SK-N-SH treated with all-trans-retinoic acid at 6 μM for 48 hours (cell line): ENCODE results near the gene GTF2H1.

Source experiments
- ATAC-seq: fragments of 200-7000 bp; cut with Tn5 transposase; 3 replicates; pipeline ENCODE4 v1.9.1; 2020; ENCODE audit warnings: mild to moderate bottlenecking, moderate library complexity
- ARNTL ChIP-seq: fragments of 450-650 bp; formaldehyde crosslinking; IDR thresholded peaks from 2 replicates; pipeline ENCODE4 v1.5.0; 2020; ENCODE audit warnings: low read depth, mild to moderate bottlenecking, moderate library complexity, borderline replicate concordance
- BACH2 ChIP-seq: fragments of 250-450 bp; sonication (Bioruptor Pico); IDR thresholded peaks from 2 replicates; pipeline ENCODE4 v1.9.0; 2021; ENCODE audit warnings: mild to moderate bottlenecking, borderline replicate concordance
- CREB5 ChIP-seq: fragments of 250-450 bp; sonication (Bioruptor Pico); IDR thresholded peaks from 2 replicates; pipeline ENCODE4 v1.5.1; 2020; ENCODE audit warnings: low read depth, mild to moderate bottlenecking, moderate library complexity
- CSDC2 ChIP-seq: fragments of 250-450 bp; sonication (Bioruptor Pico); IDR thresholded peaks from 2 replicates; pipeline ENCODE4 v1.5.0; 2020; ENCODE audit warnings: mild to moderate bottlenecking, moderate library complexity
- ESRRG ChIP-seq: fragments of 250-450 bp; sonication (Bioruptor Pico); IDR thresholded peaks from 2 replicates; pipeline ENCODE4 v1.6.1; 2021; ENCODE audit warnings: mild to moderate bottlenecking
- GLIS3 ChIP-seq: fragments of 250-450 bp; sonication (Bioruptor Pico); IDR thresholded peaks from 2 replicates; pipeline ENCODE4 v1.5.0; 2020; ENCODE audit warnings: mild to moderate bottlenecking, moderate library complexity
- ISL1 ChIP-seq: fragments of 250-450 bp; sonication (Bioruptor Pico); IDR thresholded peaks from 2 replicates; pipeline ENCODE4 v2.1.2; 2022; ENCODE audit warnings: mild to moderate bottlenecking, moderate library complexity
- OSR1 ChIP-seq: fragments of 250-450 bp; sonication (Bioruptor Pico); IDR thresholded peaks from 2 replicates; pipeline ENCODE4 v1.8.0; 2022; ENCODE audit warnings: moderate library complexity, mild to moderate bottlenecking, inconsistent platforms
- POU6F1 ChIP-seq: fragments of 250-450 bp; sonication (Bioruptor Pico); IDR thresholded peaks from 2 replicates; pipeline ENCODE4 v1.8.0; 2021; ENCODE audit warnings: low read depth, mild to moderate bottlenecking, moderate library complexity, borderline replicate concordance
- PPARA ChIP-seq: fragments of 250-450 bp; sonication (Bioruptor Pico); IDR thresholded peaks from 2 replicates; pipeline ENCODE4 v1.5.0; 2020; ENCODE audit warnings: mild to moderate bottlenecking, borderline replicate concordance
- RARB ChIP-seq: fragments of 250-450 bp; sonication (Bioruptor Pico); IDR thresholded peaks from 2 replicates; pipeline ENCODE4 v1.8.0; 2021; ENCODE audit warnings: mild to moderate bottlenecking, moderate library complexity
- SNAI2 ChIP-seq: fragments of 250-450 bp; sonication (Bioruptor Pico); IDR thresholded peaks from 2 replicates; pipeline ENCODE4 v1.5.0; 2020; ENCODE audit warnings: mild to moderate bottlenecking, moderate library complexity
- TCF4 ChIP-seq: fragments of 250-450 bp; sonication (Bioruptor Pico); IDR thresholded peaks from 2 replicates; pipeline ENCODE4 v1.8.0; 2021; ENCODE audit warnings: mild to moderate bottlenecking, moderate library complexity, borderline replicate concordance
- TOX ChIP-seq: fragments of 250-450 bp; sonication (Bioruptor Pico); IDR thresholded peaks from 2 replicates; pipeline ENCODE4 v1.8.0; 2021; ENCODE audit warnings: mild to moderate bottlenecking, moderate library complexity, borderline replicate concordance
- TSHZ2 ChIP-seq: fragments of 250-450 bp; sonication (Bioruptor Pico); IDR thresholded peaks from 2 replicates; pipeline ENCODE4 v1.5.0; 2020; ENCODE audit warnings: mild to moderate bottlenecking, moderate library complexity
- ZFP3 ChIP-seq: fragments of 250-450 bp; sonication (Bioruptor Pico); IDR thresholded peaks from 2 replicates; pipeline ENCODE4 v1.5.0; 2020; ENCODE audit warnings: mild to moderate bottlenecking, moderate library complexity
- ZFP30 ChIP-seq: fragments of 450-650 bp; formaldehyde crosslinking; IDR thresholded peaks from 2 replicates; pipeline ENCODE4 v1.5.0; 2022; ENCODE audit warnings: mild to moderate bottlenecking, moderate library complexity
- ZNF565 ChIP-seq: fragments of 450-650 bp; formaldehyde crosslinking; conservative IDR thresholded peaks from 2 replicates; pipeline ENCODE4 v1.5.0; 2020; ENCODE audit warnings: low read depth, mild to moderate bottlenecking, moderate library complexity
- ZNF70 ChIP-seq: fragments of 450-650 bp; formaldehyde crosslinking; IDR thresholded peaks from 2 replicates; pipeline ENCODE4 v1.5.0; 2020; ENCODE audit warnings: mild to moderate bottlenecking, moderate library complexity
- ZNF8 ChIP-seq: fragments of 450-650 bp; formaldehyde crosslinking; IDR thresholded peaks from 2 replicates; pipeline ENCODE4 v1.5.0; 2020; ENCODE audit warnings: mild to moderate bottlenecking, moderate library complexity

Gene GTF2H1

GRCh38 chr11:18314784-18315523 is 7.4 kb upstream of the GTF2H1 start:
- TF ChIP-seq SNAI2 (CRISPR knock-in tag) = no peak
- no peak for TF ChIP-seq TSHZ2
- ATAC-seq = no peak

- ATAC-seq = no peak
- TF ChIP-seq TOX (CRISPR knock-in tag) (no peak), RARB (CRISPR knock-in tag) (no peak)
These were observed 6.5 kb upstream of the GTF2H1 start for GRCh38 chr11:18315893-18316292.

DNA sequence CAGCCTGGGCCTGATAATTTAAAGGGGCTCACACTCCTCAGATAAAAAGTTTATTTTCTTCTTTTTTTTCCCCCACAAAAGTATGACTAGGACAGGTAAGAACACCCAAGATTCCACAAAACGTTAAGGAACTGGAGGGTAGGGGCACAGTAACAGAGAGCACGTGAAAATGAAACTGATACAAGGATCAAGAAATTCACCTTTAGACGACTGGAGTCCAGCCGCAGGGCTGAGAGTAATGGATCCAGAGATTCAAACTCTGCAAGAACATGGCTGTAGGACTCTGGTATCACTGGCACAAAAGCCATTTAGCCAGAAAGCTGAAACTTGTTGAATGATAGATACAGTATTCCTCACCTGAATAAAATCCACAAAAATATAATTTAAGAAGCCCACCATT is 4.8 kb upstream of the GTF2H1 start:
- TF ChIP-seq TSHZ2 (no peak), ZNF8 (CRISPR knock-in tag) (no peak), ESRRG (CRISPR knock-in tag) (no peak), CSDC2 (CRISPR knock-in tag) (no peak), ARNTL (CRISPR knock-in tag) (no peak), CREB5 (no peak), POU6F1 (no peak), TOX (CRISPR knock-in tag) (no peak), TCF4 (CRISPR knock-in tag) (no peak), ZNF70 (CRISPR knock-in tag) (no peak), BACH2 (CRISPR knock-in tag) (no peak)

GRCh38 chr11:18319914-18320313 is 2.5 kb upstream of the GTF2H1 start:
- ATAC-seq = no peak

More for the DNA sequence above, 4.8 kb upstream of the GTF2H1 start:
- no peak for ATAC-seq

DNA sequence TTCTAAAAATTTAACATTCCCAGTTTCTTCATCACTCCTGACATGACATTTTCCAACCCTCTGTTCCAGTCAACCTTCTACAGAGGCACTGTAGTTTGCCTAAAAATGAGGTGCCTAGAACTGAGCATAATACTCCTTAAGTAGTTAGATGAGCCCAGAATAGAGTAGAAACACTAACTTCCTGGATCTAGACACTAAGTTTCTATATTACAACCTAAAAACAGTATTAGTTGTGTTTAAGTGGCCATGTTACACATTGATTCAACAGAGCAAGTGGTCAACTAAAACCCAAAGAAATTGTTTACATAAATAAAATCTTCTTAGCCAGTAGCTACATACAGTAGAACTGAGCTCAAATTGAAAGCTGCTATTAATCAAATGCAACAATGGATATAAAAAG is 1.8 kb upstream of the GTF2H1 start:
- ATAC-seq = no peak
- TF ChIP-seq ARNTL (CRISPR knock-in tag) (no peak), OSR1 (CRISPR knock-in tag) (no peak), CSDC2 (CRISPR knock-in tag) (no peak), TCF4 (CRISPR knock-in tag) (no peak), BACH2 (CRISPR knock-in tag) (no peak), GLIS3 (CRISPR knock-in tag) (no peak), SNAI2 (CRISPR knock-in tag) (no peak), PPARA (CRISPR knock-in tag) (no peak), CREB5 (no peak), RARB (CRISPR knock-in tag) (no peak), ZFP3 (CRISPR knock-in tag) (no peak), ZNF8 (CRISPR knock-in tag) (no peak), ZFP30 (CRISPR knock-in tag) (no peak), ESRRG (CRISPR knock-in tag) (no peak), ISL1 (CRISPR knock-in tag) (no peak), ZNF565 (CRISPR knock-in tag) (no peak), TOX (CRISPR knock-in tag) (no peak)

More at GRCh38 chr11:18319914-18320313, 2.5 kb upstream of the GTF2H1 start:
- TF ChIP-seq SNAI2 (CRISPR knock-in tag) (no peak), TCF4 (CRISPR knock-in tag) (no peak), ARNTL (CRISPR knock-in tag) (no peak), RARB (CRISPR knock-in tag) (no peak), TOX (CRISPR knock-in tag) (no peak)
